IPS-11a (cell line): ENCODE measurements around the gene MSI1.

Source experiments
- H3K4me3 ChIP-seq: one replicate; pipeline ENCODE4 v1.5.1; 2013; ENCODE audit warnings: low read depth, low read length, control low read depth

Gene MSI1

DNA sequence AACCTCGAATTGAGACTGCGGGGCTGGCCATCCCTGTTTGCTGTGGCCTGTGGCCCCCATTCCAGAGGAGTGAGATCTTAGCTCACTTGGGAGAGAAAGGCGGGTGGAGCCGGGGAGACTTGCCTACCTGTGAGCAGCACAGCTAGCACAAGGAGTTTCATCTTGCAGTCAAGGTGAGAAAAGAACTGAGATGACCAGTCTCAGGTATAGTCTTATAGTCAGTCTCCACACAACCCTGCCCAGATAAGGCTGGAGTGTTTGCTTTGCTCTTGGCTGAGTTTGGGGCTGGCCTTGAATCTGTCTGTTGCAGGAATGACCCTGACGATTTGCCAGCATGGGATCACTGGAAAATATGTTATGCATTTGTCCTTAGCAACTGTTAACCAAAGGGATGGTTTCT is 41.4 kb downstream of the MSI1 start, which contains the start of gene PLA2G1B:
Gene PLA2G1B, minus strand, starts transcription at position 187 of the 400 bp plus-strand sequence. Its CDS starts 26 bp downstream, at position 161.
- H3K4me3 ChIP-seq = no peak within 1 kb of the TSS

DNA sequence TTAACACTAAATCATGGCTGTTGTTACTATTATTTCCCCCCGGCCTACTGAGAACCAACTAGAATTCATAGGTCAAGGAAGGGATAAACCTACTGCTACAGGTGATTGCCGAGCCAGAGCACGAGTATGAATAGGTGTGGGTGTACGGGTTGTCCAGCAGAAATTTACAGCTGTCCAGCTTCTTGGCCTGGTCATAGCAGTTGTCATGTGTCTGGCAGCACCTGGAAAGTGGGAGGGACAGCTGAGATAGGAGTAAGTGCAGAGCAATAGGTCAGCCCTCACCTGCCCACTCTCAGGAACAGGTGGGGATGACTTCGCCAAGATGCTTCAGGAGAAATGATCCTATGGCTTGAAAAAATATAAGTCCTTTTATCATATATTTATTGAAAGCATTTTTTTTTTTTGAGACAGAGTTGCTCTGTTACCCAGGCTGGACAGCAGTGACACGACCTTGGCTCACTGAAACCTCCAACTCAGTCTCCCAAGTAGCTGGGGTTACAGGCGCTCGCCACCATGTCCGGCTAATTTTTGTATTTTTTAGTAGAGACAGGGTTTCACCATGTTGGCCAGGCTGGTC is 44.0 kb downstream of the MSI1 start:
- H3K4me3 ChIP-seq = no peak overlapping the region

GRCh38 chr12:120323772-120324171 is 45.2 kb downstream of the MSI1 start:
- H3K4me3 ChIP-seq = no peak overlapping the region

- H3K4me3 ChIP-seq = no peak overlapping the region
Measured at GRCh38 chr12:120321382-120322202, 47.4 kb downstream of the MSI1 start.

DNA sequence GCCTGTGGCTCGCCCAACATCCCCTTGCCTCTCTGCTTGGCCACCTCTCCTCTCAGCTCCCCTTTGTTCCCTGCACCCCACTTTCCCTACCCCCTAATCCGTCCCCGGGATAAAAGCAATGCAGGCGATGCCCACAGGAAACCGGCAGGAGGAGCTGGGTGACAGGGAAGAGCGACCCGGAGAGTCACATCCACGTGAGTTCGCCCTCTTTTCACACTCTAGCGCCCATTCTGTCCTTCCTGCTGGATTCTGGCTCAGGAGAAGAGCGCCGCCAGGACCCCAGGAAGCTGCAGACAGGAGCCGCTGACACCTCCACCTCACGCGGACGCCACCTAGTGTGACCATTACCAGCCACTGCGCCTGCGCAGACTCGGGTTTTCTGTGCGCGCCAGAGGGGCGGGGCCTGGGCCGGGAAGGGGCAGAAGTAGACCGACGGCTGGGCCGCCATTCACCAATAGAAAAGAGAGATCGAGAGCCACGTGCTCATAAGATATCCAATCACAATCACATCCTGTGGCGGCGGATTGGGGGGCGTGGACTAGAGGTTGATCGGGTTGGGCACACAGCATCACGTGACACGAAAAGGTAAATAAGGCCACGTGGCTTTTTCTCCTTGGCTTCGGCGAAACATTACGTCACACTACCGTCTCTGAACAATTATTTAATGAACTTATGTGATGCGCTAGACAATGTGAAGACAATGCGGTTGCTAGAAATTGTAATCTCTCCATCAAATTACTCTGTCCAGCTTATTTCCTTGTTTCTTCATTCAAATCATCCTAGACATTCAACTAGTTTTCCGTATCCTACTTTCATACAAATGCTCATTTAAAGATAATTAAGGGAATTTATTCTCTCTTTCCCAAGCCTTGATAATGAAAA is 51.5 kb downstream of the MSI1 start:
- peak overlapping the region; percentile 40 for H3K4me3 ChIP-seq

GRCh38 chr12:120316798-120317223 is 52.2 kb downstream of the MSI1 start:
- peak overlapping the region; percentile 40 for H3K4me3 ChIP-seq

DNA sequence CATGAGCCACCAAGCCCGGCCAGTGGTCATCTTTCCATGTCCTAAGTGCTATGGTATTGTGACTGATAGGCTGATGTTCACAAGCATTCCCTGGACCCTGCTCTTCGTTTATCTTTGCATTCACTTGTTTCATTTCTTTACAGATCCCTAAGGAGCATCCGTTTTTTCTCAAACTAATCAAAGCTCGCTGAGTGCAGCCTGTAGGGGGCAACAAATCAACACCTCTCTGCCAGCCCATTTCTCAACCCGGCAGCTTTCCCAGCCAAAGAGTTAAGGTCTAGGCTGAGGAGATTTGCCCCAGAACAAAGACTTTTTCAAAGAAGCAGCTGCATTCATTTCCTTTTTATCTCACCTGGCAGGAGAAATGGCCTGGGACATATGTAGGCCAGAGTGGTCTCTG is 54.7 kb downstream of the MSI1 start:
- no peak overlapping the region for H3K4me3 ChIP-seq

DNA sequence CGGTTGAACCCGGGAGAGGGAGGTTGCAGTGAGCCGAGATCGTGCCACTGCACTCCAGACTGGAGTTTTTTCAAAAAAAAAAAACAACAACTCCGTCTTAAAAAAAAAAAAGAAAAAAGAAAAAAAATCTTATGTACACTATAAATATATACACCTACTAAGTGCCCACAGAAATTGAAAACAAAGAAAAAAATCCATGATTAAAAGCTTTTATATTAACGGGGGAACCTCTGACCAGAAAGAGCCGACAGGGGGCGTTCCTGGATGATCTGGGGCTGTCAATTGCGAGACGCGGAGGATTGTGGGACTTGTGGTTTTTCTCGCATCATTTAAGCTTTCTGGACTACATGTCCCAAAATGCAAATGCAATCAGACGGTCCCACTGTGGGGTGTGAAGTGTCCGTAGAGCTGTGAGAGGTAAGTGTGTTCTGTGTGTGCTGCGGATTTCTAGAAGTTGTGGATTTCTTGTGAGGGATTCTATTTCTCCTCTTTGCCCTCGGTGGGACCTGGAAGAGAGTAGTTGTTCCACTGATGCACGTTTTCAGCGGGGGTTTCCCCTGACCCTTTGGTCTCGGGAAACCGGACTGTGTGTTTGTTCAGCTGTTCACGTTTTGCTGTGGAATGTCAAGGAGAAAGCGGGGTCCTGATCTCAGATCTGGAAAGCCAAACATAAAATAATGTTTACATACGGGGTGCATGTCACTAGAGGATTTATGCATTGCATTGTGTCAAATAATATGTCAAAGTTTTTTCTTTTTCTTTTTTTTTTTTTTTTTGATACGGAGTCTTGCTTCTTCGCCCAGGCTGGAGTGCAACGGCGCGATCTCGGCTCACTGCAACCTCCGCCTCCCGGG is 66.8 kb downstream of the MSI1 start, which contains the start of gene SIRT4:
Gene SIRT4, plus strand, starts transcription at position 360 of the 854 bp plus-strand sequence. CDS start 1,241 bp downstream, outside the sequence.
- H3K4me3 ChIP-seq = peak within 1 kb of the TSS; percentile 89

GRCh38 chr12:120292661-120293531 is 76.1 kb downstream of the MSI1 start, which contains the start of gene RNU4-1:
RNU4-1 (minus strand) TSS chr12:120293237.
- peak within 1 kb of the TSS; percentile 49 for H3K4me3 ChIP-seq

GRCh38 chr12:120292411-120292660 is 76.6 kb downstream of the MSI1 start:
- H3K4me3 ChIP-seq = peak overlapping the region; percentile 49
